ENCODE measurements around the gene ARHGEF40. TPM values are rescaled to one million over a fixed set of nuclear protein-coding genes. Genes with fewer than 3 reads are reported as not detected.
"Not testable (repeated sequence)": the region's sequence is repeated elsewhere in the genome, so short reads cannot be mapped to it uniquely, and the experiment has no call there.

The ARHGEF40 gene
- polyA plus RNA-seq, 1 donor = 64.8 TPM

DNA sequence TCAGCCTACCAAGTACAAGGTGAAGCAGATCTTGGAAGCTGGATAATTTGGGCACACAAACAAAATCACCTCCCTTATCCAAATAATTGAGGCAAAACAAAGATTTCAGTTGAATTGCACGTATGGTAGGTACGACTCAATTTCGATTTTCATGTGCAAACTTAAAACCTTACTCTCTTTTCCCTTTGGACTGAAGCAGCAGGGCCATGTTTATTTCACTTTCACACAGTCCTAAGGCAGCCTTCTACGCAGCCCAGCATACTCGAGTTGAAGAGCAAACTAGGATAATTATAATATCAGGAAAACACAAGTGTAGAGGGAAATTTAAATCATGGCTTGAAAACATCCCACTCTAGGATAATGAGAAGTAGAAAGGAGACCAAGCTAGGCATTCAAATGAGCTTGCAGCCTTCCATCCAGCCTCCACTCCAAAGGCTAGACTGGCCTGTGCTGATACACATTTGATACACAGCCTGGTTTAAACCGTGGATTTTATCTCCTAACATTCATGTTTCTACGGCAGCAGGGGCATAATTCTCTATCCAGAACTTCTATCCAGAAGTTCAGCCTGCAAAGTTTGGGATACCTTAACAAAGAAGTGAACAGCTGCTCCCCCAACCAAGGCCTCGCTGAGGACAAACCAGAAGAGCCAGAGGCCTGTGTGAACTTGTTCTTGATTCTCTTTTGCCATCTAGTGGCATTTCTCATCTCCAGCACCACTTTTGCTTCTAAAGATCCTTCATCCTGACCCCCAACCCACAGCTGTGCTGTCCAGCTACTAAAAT, 30.3 kb upstream of the ARHGEF40 start:
- DNase-seq (ENCODE audit: low read depth) = peak; percentile 67

DNA sequence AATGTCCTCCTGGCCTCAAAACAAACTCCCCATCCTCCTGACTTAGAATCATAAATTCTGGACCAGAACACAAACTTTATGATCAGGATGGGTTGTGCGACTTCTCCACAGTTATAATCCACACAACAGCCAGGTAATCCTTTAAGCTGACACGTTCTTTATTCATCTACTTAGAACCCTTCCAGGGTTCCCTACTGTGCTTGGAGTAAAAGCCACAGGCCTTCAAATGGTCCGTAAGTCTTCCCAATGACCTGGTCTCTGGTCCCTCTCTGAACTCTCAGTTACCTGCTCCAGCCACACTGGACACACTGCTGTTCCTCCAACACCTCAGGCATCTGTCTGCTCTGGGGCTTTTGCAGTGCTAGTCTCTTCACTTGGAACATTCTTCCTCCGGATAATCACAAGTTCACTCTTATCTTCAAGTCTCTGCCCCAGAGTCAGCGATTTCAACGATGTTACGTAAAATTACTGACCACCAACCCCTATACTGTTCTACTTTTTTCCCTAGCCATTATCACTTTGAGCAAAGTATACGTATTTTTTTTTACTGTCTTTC, 29.7 kb upstream of the ARHGEF40 start:
- DNase-seq (ENCODE audit: low read depth) = no peak

DNA sequence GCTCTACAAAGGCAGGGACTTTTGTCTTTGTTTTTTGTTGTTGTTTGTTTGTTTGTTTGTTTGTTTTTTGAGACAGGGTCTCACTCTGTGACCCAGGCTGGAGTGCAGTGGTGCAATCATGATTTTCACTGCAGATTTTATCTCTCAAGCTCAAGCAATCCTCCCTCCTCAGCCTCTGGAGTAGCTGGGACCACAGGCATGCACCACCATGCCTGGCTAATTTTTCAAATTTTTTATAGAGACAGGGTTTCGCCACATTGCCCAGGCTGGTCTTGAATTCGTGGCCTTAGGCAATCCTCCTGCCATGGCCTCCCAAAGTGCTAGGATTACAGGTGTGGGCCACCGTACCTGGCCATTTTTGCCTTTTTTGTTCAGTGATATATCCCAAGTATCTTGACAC, 29.2 kb upstream of the ARHGEF40 start:
- DNase-seq (ENCODE audit: low read depth) = not testable (repeated sequence)

DNA sequence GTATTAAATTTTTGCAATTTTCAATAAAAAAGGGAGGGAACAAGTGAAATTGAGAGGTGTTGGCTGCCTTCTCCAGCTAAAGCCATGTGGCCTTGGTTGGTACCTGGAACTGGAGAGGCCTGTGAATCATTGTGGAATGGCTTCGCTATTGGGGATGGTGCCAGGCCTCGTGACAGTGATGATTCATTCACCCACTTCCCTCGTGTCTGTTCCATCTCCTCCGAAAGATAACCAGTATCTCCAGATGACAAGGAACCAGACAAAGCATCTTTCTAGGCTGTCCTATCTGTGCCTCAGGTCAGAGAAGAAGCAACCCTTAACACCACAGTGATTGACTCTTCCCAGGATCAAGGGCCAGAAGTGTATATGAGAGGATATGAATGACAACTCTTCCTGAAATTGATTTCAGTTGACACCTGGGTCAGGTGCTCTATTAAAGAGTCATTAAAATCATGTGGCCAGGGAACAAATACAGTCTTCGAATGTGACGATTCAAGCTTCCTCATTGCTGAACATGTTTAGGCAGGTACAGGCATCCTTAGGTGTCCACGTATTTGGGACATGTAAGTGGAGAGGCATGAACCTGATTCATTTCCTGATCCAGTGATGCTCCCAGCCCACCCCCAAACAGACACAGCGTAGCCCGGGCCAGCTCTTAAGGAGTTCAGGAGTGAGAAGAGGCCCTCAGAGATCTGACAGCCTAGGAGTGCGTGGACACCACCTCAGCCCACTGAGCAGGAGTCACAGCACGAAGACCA, 28.2 kb upstream of the ARHGEF40 start, which contains the start of gene RNASE7:
Gene RNASE7, plus strand, starts transcription at position 687 of the 758 bp plus-strand sequence. CDS start 631 bp downstream, outside the sequence.
- DNase-seq (ENCODE audit: low read depth) = no peak

DNA sequence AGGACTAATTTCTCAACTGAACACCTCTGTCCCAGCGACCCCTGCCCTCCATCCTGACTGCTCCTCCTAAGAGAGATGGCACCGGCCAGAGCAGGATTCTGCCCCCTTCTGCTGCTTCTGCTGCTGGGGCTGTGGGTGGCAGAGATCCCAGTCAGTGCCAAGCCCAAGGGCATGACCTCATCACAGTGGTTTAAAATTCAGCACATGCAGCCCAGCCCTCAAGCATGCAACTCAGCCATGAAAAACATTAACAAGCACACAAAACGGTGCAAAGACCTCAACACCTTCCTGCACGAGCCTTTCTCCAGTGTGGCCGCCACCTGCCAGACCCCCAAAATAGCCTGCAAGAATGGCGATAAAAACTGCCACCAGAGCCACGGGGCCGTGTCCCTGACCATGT, 27.2 kb upstream of the ARHGEF40 start:
- no peak for DNase-seq (ENCODE audit: low read depth)

DNA sequence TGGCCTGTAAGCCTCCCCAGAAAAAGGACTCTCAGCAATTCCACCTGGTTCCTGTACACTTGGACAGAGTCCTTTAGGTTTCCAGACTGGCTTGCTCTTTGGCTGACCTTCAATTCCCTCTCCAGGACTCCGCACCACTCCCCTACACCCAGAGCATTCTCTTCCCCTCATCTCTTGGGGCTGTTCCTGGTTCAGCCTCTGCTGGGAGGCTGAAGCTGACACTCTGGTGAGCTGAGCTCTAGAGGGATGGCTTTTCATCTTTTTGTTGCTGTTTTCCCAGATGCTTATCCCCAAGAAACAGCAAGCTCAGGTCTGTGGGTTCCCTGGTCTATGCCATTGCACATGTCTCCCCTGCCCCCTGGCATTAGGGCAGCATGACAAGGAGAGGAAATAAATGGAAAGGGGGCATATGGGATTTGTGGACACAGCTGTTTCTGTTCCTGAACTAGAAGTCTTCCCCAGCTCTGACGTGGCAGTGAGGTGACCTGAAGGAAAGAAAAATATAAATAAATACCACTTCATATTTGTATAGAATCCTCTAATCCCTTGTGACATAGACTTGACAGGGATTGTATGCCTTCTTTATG, 26.6 kb upstream of the ARHGEF40 start:
- DNase-seq (ENCODE audit: low read depth) = no peak

DNA sequence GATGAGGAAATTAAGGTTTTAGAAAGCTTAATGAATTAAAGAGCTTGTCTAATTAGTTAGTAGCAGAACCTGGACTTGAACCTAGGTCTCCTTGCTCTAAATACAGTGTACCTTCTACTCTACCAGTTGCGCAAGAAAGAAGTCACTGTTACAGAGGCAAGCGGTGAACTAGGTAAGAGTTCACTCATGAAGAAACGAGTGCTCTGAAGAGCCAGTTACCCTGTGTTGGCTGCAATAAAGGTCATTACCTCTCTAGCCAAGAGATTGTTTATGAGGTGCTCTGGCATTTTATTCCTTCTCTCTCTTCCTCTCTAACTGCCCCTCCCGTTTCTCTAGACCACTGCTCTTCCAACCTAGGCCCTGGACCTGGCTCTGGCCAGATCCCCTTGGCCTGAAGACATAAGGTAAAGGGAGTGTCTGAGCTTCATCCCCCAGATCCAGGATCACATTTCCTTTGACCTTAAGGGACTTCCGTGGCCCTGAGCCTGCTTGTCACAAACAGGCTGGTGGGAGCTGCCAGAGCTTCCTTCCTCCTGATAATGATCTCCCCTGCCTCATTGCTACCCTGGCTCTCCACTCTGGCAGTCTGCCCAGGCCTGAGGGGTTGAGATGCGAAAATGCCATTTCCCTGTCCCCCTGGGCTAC, 26.0 kb upstream of the ARHGEF40 start:
- no peak for DNase-seq (ENCODE audit: low read depth)

DNA sequence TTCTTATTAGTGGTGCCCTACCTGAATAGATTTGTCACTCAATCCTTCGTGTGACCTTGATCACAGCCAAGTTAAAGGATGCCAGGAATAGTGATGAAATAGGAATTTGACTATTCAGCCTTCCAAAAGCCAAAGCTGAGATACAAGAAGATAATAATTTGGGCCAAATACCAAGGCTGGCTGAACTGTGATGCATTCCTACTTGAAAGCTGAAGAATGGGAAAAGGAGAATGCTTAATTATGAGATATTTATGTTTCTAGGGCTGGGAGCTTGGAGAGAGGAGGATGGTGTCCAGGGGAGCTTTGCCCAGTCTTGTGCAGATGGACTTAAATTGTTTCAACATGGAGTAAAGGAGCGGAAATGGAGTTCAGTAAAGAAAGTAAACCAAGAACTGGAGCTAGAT, 22.7 kb upstream of the ARHGEF40 start:
- no peak for DNase-seq (ENCODE audit: low read depth)

DNA sequence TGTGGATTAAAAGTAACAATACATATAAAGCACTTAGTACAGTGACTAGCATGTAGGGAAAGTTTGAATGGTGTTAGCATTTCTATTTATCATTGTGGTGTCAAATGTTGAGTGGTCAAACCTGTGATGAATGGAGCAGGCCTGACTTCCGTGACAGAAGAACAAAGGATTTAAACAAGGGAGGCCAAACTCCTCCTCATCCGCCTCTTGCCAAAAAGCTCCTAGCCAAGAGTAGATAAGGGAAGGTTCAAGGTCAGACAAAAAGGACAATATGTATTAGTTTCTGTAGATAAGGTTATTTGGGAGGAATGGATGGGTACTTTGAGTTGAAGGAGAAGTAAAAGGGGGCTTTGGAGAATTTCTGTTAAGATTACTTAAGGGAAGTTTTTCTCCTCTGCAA, 21.5 kb upstream of the ARHGEF40 start:
- no peak for DNase-seq (ENCODE audit: low read depth)

DNA sequence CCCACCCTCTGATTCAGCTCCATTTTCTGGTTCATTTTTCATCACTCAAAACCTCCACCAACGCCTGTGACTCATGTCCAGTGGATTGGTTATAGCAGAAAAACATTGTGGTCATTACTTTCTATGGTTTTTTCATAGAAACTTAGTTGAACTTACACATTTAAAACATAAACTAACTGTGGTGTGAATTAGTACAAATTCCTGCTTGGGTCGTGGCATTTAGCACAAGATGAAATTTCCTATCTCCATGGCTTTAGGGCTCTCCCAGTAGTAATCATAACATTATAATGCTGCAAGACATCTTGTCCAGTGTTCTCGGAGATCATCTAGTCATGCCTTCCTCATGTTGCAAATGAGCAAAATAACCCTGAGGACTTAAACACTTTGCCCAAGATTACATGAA, 20.8 kb upstream of the ARHGEF40 start:
- DNase-seq (ENCODE audit: low read depth) = no peak

DNA sequence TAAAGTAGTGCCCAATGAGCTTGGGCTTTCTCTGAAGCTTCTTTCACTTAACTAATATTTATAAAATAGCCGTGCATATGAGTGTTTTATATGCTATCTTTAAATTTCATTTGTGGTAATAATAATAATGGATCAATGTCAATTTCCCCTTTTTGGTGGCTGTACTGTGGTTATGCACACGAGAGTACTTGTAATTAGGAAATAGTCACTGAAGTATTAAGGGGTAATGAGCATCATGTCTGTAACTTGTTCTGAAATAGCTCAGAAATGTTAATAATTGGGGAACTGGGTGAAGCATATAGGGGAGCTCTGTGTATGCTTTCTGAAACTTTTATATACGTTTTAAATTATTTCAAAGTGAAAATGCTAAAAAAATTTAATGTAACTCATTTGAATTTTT, 19.5 kb upstream of the ARHGEF40 start:
- no peak for DNase-seq (ENCODE audit: low read depth)

DNA sequence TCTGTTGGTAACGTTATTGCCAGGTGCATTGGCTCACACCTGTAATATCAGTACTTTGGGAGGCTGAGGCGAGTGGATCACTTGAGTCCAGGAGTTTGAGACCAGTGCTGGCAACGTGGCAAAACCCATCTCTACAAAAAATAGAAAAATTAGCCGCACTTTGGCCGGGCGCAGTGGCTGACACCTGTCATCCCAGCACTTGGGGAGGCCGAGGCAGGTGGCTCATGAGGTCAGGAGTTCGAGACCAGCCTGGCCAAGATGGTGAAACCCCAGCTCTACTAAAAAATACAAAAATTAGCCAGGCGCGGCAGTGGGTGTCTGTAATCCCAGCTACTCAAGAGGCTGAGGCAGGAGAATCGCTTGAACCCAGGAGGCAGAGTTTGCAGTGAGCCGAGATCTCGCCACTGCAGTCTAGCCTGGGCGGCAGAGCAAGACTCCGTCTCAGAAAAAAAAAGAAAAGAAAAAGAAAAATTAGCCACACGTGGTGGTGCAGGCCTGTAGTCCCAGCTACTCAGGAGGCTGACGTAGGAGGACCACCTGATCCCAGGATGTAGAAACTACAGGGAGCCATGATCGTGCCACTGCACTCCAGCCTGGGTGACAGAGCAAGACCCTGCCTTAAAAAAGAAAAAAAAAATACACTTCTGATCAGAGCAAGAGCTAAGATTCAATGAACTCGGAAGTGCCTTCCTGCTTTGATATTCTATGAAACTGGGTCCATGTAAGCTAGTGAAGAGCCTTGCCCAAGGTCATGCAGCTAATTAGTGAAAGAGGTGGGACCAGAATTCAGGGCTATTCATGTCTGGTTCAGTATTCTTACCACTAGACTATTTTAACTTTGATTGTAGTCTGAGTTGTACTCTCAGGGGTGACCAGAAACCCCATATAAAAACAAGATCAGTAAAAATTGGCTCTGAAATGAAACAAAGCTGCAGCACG, 16.7 kb upstream of the ARHGEF40 start:
- DNase-seq (ENCODE audit: low read depth) = no peak

DNA sequence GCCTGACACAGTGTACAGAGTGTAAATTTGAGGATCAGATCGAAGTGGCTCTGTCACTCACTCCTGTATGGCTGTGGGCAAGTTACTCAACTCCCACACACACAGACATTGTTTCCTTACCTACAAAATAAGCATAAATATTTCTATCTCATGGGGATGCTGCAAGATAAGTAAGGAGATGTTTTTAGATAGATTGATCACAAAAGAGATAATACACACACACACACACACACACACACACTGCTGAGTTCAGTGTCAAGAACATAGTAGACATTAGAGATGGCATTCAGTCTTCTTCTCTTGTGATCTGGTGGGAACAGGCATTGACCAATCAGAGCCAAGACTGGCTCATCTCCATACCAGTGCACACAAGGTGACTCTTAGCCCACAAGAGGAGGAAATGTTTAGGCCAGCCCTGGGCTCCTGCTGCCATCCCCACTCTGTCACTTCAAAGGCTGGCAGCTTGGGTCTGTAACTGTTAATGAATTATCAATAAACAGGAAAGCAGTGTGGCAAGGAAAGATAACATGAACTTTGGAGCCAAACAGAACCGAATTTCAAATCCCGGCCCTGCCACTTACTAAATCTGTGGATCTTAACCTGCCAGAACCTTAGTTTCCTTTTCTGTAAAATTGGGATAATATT, 15.9 kb upstream of the ARHGEF40 start:
- no peak for DNase-seq (ENCODE audit: low read depth)

DNA sequence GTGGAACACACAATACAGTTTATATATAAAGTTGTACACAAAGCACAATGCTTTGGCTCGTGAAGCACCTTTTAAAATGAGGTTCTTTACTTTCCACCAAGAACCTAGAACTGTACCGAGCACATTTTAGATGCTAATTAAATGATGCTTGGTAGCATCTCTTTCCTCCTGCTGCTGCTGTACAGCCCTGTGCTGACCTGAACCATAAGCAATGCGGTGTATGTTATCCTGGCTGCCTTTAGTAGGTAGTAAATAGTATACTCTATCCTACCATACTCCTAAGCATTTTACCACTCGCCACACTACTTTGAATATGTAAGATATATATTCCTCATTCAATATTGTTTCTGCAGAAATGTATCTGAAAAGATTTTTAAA, 15.3 kb upstream of the ARHGEF40 start:
- DNase-seq (ENCODE audit: low read depth) = no peak

DNA sequence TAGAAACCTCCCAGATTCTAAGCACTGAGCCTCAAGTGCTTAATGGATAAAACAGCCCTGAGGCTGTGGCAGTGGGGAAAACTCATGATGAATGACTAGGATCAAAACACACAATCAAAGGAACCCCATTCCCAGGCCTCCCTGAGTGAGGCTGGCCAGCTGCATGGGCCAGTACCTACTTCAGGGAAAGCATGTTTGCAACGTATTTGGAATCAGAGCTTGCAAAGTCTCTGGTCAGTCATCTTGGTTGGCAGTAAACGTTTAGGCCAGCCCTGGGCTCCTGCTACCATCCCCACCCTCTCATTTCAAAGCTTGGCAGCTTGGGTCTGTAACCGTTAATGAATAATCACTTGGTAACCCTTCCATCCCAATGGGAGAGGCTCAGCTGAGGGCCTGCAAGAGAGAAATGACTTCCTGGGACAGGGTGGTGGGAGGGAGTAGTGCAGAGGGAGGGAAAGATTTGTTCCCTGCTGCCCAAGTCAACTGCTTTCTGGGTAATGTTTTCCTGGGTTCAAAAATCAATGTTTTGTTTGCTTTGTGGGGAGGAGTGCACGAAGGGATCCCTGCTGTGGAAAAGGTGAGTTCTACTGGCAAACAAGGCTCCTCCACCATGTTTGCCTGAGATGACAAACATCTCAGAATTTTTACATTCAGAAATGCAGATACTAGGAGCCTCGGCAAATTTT, 14.5 kb upstream of the ARHGEF40 start:
- no peak for DNase-seq (ENCODE audit: low read depth)

DNA sequence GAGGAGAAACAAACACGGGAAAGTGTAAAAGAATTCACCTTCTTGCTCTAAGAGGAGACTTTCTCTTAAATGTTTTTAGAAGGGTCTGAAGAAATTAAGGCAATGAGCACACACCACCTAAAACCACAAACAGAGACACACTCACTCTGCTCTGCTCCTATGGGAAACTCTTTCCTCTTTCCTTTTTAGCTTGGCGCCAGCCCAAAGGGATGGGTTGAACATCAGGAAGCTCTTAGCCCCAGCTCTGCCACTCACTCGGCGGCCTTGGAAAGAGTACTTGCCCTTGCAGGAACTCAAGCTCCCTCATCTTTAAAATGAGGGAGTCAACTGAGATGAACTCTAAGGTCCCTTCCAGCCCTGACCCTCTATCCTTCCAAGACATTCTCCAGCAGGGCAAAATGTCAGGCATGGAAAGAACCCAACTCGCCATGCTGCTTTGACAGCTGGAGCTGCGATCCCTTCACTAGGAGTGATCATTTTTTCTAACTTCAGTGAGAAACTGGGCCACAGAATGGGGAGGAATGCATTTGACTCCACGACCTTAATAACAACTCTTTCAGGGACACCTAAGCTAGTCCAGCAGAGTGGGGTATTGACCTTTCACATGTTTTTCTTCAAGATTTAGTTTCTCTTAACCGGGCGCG, 13.5 kb upstream of the ARHGEF40 start:
- DNase-seq (ENCODE audit: low read depth) = no peak

DNA sequence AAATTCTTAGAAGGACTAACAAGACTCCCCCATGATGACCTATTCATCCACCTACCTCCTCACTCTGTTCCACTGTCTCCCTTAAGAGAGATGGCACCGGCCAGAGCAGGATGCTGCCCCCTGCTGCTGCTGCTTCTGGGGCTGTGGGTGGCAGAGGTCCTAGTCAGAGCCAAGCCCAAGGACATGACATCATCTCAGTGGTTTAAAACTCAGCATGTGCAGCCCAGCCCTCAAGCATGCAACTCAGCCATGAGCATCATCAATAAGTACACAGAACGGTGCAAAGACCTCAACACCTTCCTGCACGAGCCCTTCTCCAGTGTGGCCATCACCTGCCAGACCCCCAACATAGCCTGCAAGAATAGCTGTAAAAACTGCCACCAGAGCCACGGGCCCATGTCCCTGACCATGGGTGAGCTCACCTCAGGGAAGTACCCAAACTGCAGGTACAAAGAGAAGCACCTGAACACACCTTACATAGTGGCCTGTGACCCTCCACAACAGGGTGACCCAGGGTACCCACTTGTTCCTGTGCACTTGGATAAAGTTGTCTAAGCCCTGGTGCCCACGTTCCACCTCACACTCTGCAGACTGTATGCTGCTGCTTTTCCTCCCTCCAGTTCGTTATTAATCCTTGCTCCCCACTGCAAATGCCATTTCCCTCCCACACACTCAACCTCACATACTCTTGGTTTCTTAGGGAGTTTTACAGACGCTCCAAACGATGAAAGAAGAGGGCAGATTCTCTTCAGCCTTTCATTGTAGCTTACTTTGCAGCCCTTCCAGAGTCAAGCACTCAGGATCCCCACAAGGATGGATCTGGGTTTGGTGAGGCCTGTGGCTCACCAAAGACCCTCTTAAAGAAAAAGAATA, 12.1 kb upstream of the ARHGEF40 start, which contains the start of gene RNASE8:
Gene RNASE8, plus strand, starts transcription at position 20 of the 873 bp plus-strand sequence. Its CDS starts 71 bp downstream, at position 91.
- DNase-seq (ENCODE audit: low read depth) = no peak

DNA sequence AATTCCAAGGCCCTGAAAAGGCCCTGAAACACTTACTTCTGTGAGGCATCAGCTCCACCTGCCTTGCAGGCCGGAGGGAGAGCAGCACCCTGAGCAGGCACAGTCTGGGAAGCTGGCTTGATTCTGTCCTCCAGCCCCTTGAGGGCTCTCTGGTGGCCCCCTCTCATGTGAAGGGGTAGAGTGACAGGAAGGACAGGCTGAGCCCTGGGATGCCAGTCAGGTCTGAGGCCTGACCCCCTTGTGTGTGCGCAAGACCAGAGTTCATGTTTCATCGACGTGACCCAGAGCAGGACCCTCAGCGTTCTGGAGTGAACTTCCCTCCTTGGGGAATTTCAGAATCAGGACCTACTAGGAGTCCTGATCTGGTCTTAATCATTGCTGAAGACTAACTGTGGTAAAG, 11.2 kb upstream of the ARHGEF40 start:
- no peak for DNase-seq (ENCODE audit: low read depth)
